AG09319 (cell line): ENCODE measurements around the gene SLC38A10.

ENCODE experiments used
- DNase-seq: peaks from one replicate; pipeline ENCODE4 v3.0.0-alpha.2; 2010; ENCODE audit warnings: low read depth; ENCODE audit errors: extremely low read depth
- TF ChIP-seq, protein P1 (sequence below): IDR thresholded peaks from 2 replicates; pipeline ENCODE4 v1.5.1; 2011; ENCODE audit warnings: low read depth, mild to moderate bottlenecking, inconsistent platforms, low read length, moderate library complexity

The SLC38A10 gene

DNA sequence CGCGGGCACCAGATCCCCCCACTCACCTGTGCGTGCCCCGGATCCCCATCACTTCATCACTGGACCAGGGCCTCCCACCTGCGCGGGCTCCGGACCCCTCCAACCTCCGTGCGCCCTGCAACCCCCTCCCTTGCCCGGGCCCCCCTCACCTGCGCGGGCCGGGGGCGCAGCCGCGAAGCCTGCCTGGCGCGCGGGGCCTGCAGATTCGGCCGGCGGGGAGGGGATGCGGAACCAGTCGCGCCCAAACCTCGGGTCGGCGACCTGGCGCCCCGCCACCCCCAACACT lies 72.5 kb downstream of the SLC38A10 start:
- DNase-seq, result no peak
- TF ChIP-seq, protein P1, sequence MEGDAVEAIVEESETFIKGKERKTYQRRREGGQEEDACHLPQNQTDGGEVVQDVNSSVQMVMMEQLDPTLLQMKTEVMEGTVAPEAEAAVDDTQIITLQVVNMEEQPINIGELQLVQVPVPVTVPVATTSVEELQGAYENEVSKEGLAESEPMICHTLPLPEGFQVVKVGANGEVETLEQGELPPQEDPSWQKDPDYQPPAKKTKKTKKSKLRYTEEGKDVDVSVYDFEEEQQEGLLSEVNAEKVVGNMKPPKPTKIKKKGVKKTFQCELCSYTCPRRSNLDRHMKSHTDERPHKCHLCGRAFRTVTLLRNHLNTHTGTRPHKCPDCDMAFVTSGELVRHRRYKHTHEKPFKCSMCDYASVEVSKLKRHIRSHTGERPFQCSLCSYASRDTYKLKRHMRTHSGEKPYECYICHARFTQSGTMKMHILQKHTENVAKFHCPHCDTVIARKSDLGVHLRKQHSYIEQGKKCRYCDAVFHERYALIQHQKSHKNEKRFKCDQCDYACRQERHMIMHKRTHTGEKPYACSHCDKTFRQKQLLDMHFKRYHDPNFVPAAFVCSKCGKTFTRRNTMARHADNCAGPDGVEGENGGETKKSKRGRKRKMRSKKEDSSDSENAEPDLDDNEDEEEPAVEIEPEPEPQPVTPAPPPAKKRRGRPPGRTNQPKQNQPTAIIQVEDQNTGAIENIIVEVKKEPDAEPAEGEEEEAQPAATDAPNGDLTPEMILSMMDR, result no peak

DNA sequence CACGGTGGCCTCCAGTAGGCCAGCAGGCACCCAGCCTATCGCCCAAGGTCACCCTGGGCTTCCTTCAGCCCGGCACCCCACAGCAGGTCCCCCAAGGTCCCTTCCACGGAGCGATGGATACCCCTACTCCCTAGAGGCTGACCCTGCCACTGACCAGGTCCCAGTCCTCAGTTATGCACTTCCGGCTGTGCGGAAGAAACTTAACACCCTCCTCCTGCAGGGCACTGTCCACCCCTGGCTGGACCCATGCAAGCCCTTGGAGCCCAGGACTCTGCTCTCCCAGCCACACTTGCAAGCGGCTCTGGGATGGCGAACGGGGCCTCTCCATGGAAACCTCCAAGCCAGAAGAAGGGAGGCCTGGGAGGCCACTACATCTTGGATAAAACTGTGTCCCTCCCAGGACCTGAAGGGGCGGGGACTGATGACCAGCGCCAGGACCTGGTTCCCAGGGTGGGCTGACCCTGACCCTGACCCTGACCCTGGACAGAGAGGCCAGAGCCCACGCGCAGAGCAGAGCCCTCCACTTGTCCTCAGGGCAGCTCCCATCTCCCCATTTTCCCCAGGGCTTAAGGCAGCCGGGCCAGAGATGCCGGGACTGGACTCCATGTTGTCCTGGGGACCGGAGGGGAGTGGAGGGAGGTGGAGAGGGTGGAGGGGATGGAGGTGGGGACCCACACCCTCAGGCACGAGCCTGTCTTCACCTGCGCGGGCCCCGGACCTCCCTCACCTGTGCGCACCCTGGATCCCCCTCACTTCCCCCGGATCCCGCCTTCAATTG lies 73.1 kb downstream of the SLC38A10 start:
- TF ChIP-seq, protein P1, result no peak
- no peak for DNase-seq

DNA sequence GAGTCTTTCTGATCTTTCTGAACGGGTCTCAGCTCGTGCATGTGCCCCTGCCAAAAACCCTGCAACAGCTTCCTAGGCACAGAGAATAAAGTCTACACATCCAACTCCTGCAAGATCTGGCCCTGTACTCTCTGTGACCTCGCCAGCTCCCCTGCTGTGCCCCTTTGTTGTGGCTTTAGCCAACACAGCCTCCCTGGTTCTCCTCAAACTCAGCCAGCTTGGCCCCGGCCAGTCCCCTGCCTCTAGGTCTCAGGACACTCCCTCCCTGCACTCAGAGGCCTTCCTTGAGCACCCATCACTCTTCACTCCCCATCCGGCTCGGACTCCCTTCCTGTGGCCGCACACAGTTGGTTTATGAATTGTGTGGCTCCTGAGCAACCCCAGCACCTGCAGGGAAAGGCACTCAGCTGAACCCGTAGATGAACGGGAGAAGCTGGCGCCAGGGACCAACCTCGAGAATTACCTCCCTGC lies 73.7 kb downstream of the SLC38A10 start:
- TF ChIP-seq, protein P1, result no peak
- DNase-seq, result no peak

DNA sequence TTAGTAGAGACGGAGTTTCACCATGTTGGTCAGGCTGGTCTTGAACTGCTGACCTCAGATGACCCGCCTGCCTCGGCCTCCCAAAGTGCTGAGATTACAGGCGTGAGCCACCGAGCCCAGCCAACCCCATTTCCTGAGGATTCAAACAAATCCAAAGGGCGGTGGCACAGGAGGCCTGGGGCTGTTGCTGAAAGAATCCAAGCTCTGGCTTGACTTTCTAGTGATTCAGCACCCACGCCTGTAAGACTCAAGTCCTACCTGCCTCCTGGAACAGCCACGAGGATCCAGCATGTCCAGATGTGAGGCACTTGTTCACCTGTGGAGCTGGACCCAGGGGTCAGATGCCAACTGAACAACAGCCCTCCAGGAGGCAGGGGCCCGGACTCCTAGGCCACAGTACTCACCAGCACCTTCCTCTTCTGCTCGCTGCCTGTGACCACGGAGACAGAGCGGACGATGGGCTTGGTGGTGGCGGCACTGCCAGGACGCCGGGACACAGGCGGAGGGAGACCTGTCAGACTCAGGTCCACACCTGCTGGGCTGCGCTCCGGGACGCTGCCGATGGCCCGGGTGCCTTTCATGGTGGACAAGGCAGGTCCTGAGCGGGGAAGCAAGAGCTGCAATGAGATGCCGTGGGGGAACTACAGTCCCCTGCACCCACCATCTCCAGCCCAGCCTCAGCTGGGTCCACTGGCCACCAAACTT lies 75.5 kb downstream of the SLC38A10 start:
- no peak for DNase-seq
- TF ChIP-seq, protein P1, result no peak

DNA sequence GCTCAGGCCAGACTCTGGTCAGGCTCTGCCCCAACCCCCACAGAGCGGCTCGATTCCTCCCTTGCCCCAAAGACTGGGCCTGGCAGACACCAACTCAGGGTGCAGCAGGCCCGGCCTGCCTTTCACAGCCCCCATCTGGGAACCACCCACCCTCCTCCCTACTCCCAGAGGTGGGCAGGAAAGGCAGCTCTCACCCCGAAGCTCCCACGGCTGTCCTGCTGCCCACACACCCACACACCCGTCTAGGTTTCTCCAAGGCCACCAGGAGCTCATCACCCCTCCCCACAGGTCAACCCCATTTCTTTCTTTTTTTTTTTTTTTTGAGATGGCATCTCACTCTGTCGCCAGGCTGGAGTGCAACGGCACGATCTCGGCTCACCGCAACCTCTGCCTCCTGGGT lies 76.1 kb downstream of the SLC38A10 start:
- TF ChIP-seq, protein P1, result no peak
- DNase-seq, result no peak

DNA sequence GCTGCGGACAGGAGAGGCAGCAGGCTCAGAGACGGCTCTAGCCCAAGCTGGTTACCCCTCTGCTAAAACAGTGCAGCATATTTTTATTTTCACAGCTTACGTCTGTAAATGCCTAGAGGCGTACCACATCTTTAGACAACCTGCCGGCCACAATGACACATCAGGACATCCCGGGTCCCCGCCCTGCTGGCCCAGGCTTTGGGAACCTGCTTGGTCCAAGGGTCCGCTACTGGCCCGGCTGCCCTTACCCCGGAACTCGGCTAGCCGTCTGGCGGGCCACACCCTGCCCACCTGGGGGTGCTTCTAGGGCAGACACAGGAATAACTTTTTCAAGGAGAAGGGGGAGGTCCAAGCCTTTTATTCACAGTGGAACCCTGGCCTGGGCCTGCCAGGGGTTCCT lies 76.6 kb downstream of the SLC38A10 start:
- TF ChIP-seq, protein P1, result no peak

DNA sequence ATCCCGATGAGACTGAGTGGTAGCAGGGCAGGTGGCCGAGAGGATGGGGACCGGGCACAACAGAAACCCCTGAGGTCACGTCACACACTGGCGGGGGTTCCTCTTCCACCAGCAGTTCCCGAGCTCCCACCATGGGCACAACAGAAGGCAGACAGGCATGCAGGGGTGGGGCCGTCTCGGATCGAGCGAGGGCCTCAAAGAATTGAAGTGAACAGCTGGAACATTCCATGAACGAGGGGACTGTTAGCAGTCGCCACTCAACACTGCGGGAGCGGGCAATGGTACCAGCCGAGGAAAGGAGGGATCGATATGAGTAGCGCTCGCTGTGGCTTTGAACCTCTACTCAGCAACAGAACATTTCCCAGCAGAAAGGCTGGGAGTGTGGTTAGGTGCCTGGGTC lies 77.6 kb downstream of the SLC38A10 start:
- TF ChIP-seq, protein P1, result no peak
- no peak for DNase-seq

More for the DNA sequence above, 76.6 kb downstream of the SLC38A10 start:
- DNase-seq, result no peak
